Transverse colon (tissue), 3 donors: ENCODE data around the gene DRD2.

Experiments
- CTCF ChIP-seq, 5 experiments: fragments of 200-600 bp in 3 of 5; fragments of 450-650 bp in 2 of 5; sonication (generic) in 3 of 5; IDR thresholded peaks; 1 replicate in 2 of 5; 2 replicates in 3 of 5; pipeline ENCODE4 v1.5.1; 2016 to 2017; ENCODE audit warnings: antibody characterized with exemption in 5 of 5, inconsistent platforms in 3 of 5, mild to moderate bottlenecking in 2 of 5, moderate library complexity in 1 of 5
- EP300 ChIP-seq: sonication (generic); formaldehyde crosslinking; IDR thresholded peaks from one replicate; pipeline ENCODE4 v1.6.1; 2017; ENCODE audit warnings: antibody characterized with exemption, low read depth
- POLR2A ChIP-seq: fragments of 450-650 bp; IDR thresholded peaks from one replicate; pipeline ENCODE4 v1.6.1; 2016; ENCODE audit warnings: antibody characterized with exemption, mild to moderate bottlenecking, moderate library complexity

- TF ChIP-seq POLR2A = no peak
- TF ChIP-seq CTCF (IDR thresholded peaks at IDR 0.05) = no peak
- TF ChIP-seq EP300 = no peak
Measured at GRCh38 chr11:113370634-113371033, 104.6 kb downstream of the DRD2 start.
